ENCODE measurements around the gene KRTAP5-4.
A peak's percentile ranks its signal among the peaks of the same experiment; 100 is the strongest.
"Not testable (repeated sequence)": the region's sequence is repeated elsewhere in the genome, so short reads cannot be mapped to it uniquely, and the experiment has no call there.

KRTAP5-4 gene

GRCh38 chr11:1639102-1639620 lies 17.2 kb upstream of the KRTAP5-4 start:
- no peak for DNase-seq

GRCh38 chr11:1638344-1638743 lies 16.4 kb upstream of the KRTAP5-4 start:
- DNase-seq: no peak

GRCh38 chr11:1637628-1638027 lies 15.7 kb upstream of the KRTAP5-4 start:
- no peak for DNase-seq

- no peak for DNase-seq
Measured at GRCh38 chr11:1636291-1636950, 14.5 kb upstream of the KRTAP5-4 start.

- no peak for DNase-seq
Measured at GRCh38 chr11:1633864-1634263, 11.9 kb upstream of the KRTAP5-4 start.

- no peak for DNase-seq
Measured at GRCh38 chr11:1632053-1632714, 10.2 kb upstream of the KRTAP5-4 start.

GRCh38 chr11:1631066-1631568 lies 9.2 kb upstream of the KRTAP5-4 start:
- no peak for DNase-seq

- DNase-seq: no peak
Measured at GRCh38 chr11:1630271-1630670, 8.3 kb upstream of the KRTAP5-4 start.

- no peak for DNase-seq
Measured at GRCh38 chr11:1629326-1630185, 7.6 kb upstream of the KRTAP5-4 start, which contains the start of gene KRTAP5-5. Gene KRTAP5-5, plus strand, starts transcription at chr11:1629775. Its CDS starts 66 bp downstream, at chr11:1629841.

- DNase-seq: peak in 31 of 56 donors; percentile 3 to 68 (median 28)
Measured at GRCh38 chr11:1628506-1629325, 6.8 kb upstream of the KRTAP5-4 start.

GRCh38 chr11:1625541-1625940 lies 3.6 kb upstream of the KRTAP5-4 start:
- no peak for DNase-seq

GRCh38 chr11:1624621-1625020 lies 2.7 kb upstream of the KRTAP5-4 start:
- DNase-seq: no peak

GRCh38 chr11:1623716-1624115 lies 1.8 kb upstream of the KRTAP5-4 start:
- no peak for DNase-seq

GRCh38 chr11:1619449-1619848 lies 2.5 kb downstream of the KRTAP5-4 start:
- no peak for DNase-seq

GRCh38 chr11:1618231-1618630 lies 3.7 kb downstream of the KRTAP5-4 start:
- DNase-seq: no peak

- DNase-seq: no peak
Measured at GRCh38 chr11:1608363-1608762, 13.6 kb downstream of the KRTAP5-4 start, which contains the start of gene KRTAP5-3. Gene KRTAP5-3, minus strand, starts transcription at chr11:1608463. Its CDS starts 78 bp downstream, at chr11:1608385.

- not testable (repeated sequence) for DNase-seq
Measured at GRCh38 chr11:1607901-1608300, 14.0 kb downstream of the KRTAP5-4 start.

- DNase-seq: not testable (repeated sequence)
Measured at GRCh38 chr11:1607156-1607845, 14.6 kb downstream of the KRTAP5-4 start.

- DNase-seq: not testable (repeated sequence)
Measured at GRCh38 chr11:1605923-1606322, 16.0 kb downstream of the KRTAP5-4 start.

- no peak for DNase-seq
Measured at GRCh38 chr11:1604711-1605110, 17.2 kb downstream of the KRTAP5-4 start.

All from amygdala (tissue), 56 donors.